HepG2 (cell line): ENCODE measurements around the gene ZNF625. TPM values are rescaled to one million over a fixed set of nuclear protein-coding genes. Genes with fewer than 3 reads are reported as not detected.

Source experiments
- AKAP8 ChIP-seq: sonication (generic); formaldehyde crosslinking; IDR thresholded peaks from 2 replicates; pipeline ENCODE4 v1.5.1; 2020; ENCODE audit warnings: mild to moderate bottlenecking, missing genetic modification reagents
- ATF1 ChIP-seq: IDR thresholded peaks from 2 replicates; pipeline ENCODE4 v1.6.1; 2016; ENCODE audit warnings: mild to moderate bottlenecking, control low read depth
- BHLHE40 ChIP-seq: IDR thresholded peaks from 2 replicates; pipeline ENCODE4 v1.6.1; 2011; ENCODE audit warnings: low read length, improper control_type of control experiment
- DPF2 ChIP-seq: sonication (generic); formaldehyde crosslinking; IDR thresholded peaks from 2 replicates; pipeline ENCODE4 v1.4.0; 2020; ENCODE audit warnings: mild to moderate bottlenecking, low read depth, missing genetic modification reagents, borderline replicate concordance
- ELF1 ChIP-seq: sonication (generic); formaldehyde crosslinking; IDR thresholded peaks from 2 replicates; pipeline ENCODE4 v1.4.0; 2020; ENCODE audit warnings: missing genetic modification reagents
- ETV6 ChIP-seq: sonication (generic); formaldehyde crosslinking; conservative IDR thresholded peaks from 2 replicates; pipeline ENCODE4 v1.4.0; 2020; ENCODE audit warnings: missing genetic modification reagents
- HMGXB3 ChIP-seq: sonication (generic); formaldehyde crosslinking; IDR thresholded peaks from 2 replicates; pipeline ENCODE4 v1.4.0; 2020; ENCODE audit warnings: missing genetic modification reagents, borderline replicate concordance
- ISL2 ChIP-seq: sonication (generic); formaldehyde crosslinking; IDR thresholded peaks from 2 replicates; pipeline ENCODE4 v1.5.0; 2020; ENCODE audit warnings: missing genetic modification reagents
- KLF11 ChIP-seq: IDR thresholded peaks from 2 replicates; pipeline ENCODE4 v1.6.1; 2016; ENCODE audit warnings: missing compliant biosample characterization
- NBN ChIP-seq: fragments of 450-650 bp; conservative IDR thresholded peaks from 2 replicates; pipeline ENCODE4 v1.6.1; 2017
- PRDM10 ChIP-seq: sonication (generic); formaldehyde crosslinking; IDR thresholded peaks from 2 replicates; pipeline ENCODE4 v1.4.0; 2020; ENCODE audit warnings: low read depth, missing genetic modification reagents
- SRSF9 ChIP-seq: fragments of 200-400 bp; formaldehyde crosslinking; IDR thresholded peaks from 2 replicates; pipeline ENCODE4 v1.6.1; 2018; ENCODE audit warnings: borderline replicate concordance, mild to moderate bottlenecking, low read depth, low read length; ENCODE audit not compliant: insufficient read depth, poor library complexity, severe bottlenecking
- ZBTB20 ChIP-seq: sonication (generic); formaldehyde crosslinking; IDR thresholded peaks from 2 replicates; pipeline ENCODE4 v1.8.1; 2023; ENCODE audit warnings: missing genetic modification reagents, low read depth, mild to moderate bottlenecking, borderline replicate concordance
- ZBTB8A ChIP-seq: sonication (generic); formaldehyde crosslinking; IDR thresholded peaks from 2 replicates; pipeline ENCODE4 v1.4.0; 2020; ENCODE audit warnings: mild to moderate bottlenecking, low read depth, missing genetic modification reagents, borderline replicate concordance
- ZFP1 ChIP-seq: IDR thresholded peaks from 2 replicates; pipeline ENCODE4 v1.6.1; 2016
- ZFP91 ChIP-seq: sonication (generic); formaldehyde crosslinking; IDR thresholded peaks from 2 replicates; pipeline ENCODE4 v1.9.0; 2022; ENCODE audit warnings: missing genetic modification reagents, mild to moderate bottlenecking, borderline replicate concordance
- ZNF546 ChIP-seq: sonication (generic); formaldehyde crosslinking; conservative IDR thresholded peaks from 2 replicates; pipeline ENCODE4 v1.8.1; 2023; ENCODE audit warnings: mild to moderate bottlenecking, missing genetic modification reagents
- ZNF788 ChIP-seq: sonication (generic); formaldehyde crosslinking; IDR thresholded peaks from 2 replicates; pipeline ENCODE4 v1.5.0; 2020; ENCODE audit warnings: mild to moderate bottlenecking, missing genetic modification reagents, borderline replicate concordance
- polyA plus RNA-seq, 8 experiments: library from polyadenylated mRNA; depleted of rRNA in 3 of 8; stranded (reverse) in 7 of 8; unstranded in 1 of 8; fragments of >200 nt; fragmentation: Illumina TruSeq in 4 of 8; extraction: Trizol in 4 of 8; gene quantifications; 2 replicates each; pipeline versions ENCODE4 v1.2.1 to v1.2.3, GENCODE V29; 2011 to 2016; ENCODE audit warnings: low read depth in 4 of 8, missing spikeins in 1 of 8, mixed read lengths in 1 of 8; ENCODE audit not compliant: insufficient read depth in 1 of 8
- total RNA-seq, 5 experiments: library from RNA; depleted of rRNA; stranded (reverse); fragments of >200 nt; fragmentation: Illumina TruSeq; extraction: Trizol; gene quantifications; 2 replicates each; pipeline ENCODE4 v1.2.3, GENCODE V29; 2016; ENCODE audit warnings: low read depth in 1 of 5

Gene ZNF625
- total and polyA plus RNA-seq, 2 of the 13 experiments (the other 11 are each of a cell fraction or from before 2014, with no cell fraction given), result 1.7 to 12.2 TPM

GRCh38 chr19:12156223-12157058 lies at the start of gene ZNF625 (continued):
- no peak for TF ChIP-seq HMGXB3
- TF ChIP-seq ZFP1 (CRISPR knock-in tag), result no peak
- no peak for TF ChIP-seq NBN
- TF ChIP-seq KLF11 (CRISPR knock-in tag), result no peak
- TF ChIP-seq ELF1 (CRISPR knock-in tag), result peak; percentile 61; the same call in 1 of the 2 replicates
- TF ChIP-seq ZBTB8A (CRISPR knock-in tag), result no peak
- TF ChIP-seq ZNF788 (CRISPR knock-in tag), result peak; percentile 40; the same call in 1 of the 2 replicates
- TF ChIP-seq ETV6 (CRISPR knock-in tag), result no peak
- no peak; the same call in 1 of the 2 replicates for TF ChIP-seq ZBTB20 (CRISPR knock-in tag)
- TF ChIP-seq DPF2 (CRISPR knock-in tag), result no peak
- TF ChIP-seq ATF1 (CRISPR knock-in tag), result no peak
- peak; percentile 75; the same call in 1 of the 2 replicates for TF ChIP-seq ZNF546
- TF ChIP-seq ZFP91 (CRISPR knock-in tag), result peak; percentile 72
- TF ChIP-seq BHLHE40, result no peak
- TF ChIP-seq PRDM10 (CRISPR knock-in tag), result peak; percentile 91
- TF ChIP-seq AKAP8 (CRISPR knock-in tag), result no peak
- peak; percentile 33; the same call in 1 of the 2 replicates for TF ChIP-seq ISL2
- no peak for TF ChIP-seq SRSF9
